PC-9 (cell line): ENCODE data around the gene CES2. TPM values are rescaled to one million over a fixed set of nuclear protein-coding genes. Genes with fewer than 3 reads are reported as not detected.
"Not testable (repeated sequence)": the region's sequence is repeated elsewhere in the genome, so short reads cannot be mapped to it uniquely, and the experiment has no call there.

Experiments
- BruUV-seq: library from RNA; stranded (reverse); fragments of 400-500 nt; replicated peaks from 2 replicates; lab custom pipeline; 2021; lab: Mats Ljungman, UMichigan
- CTCF ChIA-PET: fragments of 300-600 bp; sonication (Branson Sonifier 250); formaldehyde crosslinking; loops from one replicate; lab custom pipeline; 2022; ENCODE audit warnings: antibody characterized with exemption; lab: Charles Lee
- POLR2A ChIA-PET: fragments of 300-600 bp; sonication (Branson Sonifier 250); formaldehyde crosslinking; loops from one replicate; lab custom pipeline; 2022; ENCODE audit warnings: antibody characterized with exemption; ENCODE audit not compliant: unreplicated experiment; lab: Charles Lee
- DNase-seq, 2 experiments: peaks; one replicate each; pipeline versions ENCODE4 v3.0.0 to v3.0.0-alpha.2; 2015 to 2022; ENCODE audit warnings: mixed read lengths in 1 of 2
- H2AFZ ChIP-seq: fragments of 200-600 bp; sonication (generic); 2 replicates; pipeline ENCODE4 v1.8.1; 2017; ENCODE audit warnings: antibody characterized with exemption
- H3F3A ChIP-seq: fragments of 200-600 bp; sonication (generic); 2 replicates; pipeline ENCODE4 v1.8.1; 2017; ENCODE audit warnings: antibody characterized with exemption, mild to moderate bottlenecking, low read depth; ENCODE audit not compliant: insufficient read depth
- H3K27ac ChIP-seq: fragments of 200-600 bp; sonication (generic); 2 replicates; pipeline ENCODE4 v1.6.1; 2016; ENCODE audit warnings: mixed run types
- H3K27me3 ChIP-seq: fragments of 200-600 bp; sonication (generic); 2 replicates; pipeline ENCODE4 v1.6.1; 2016; ENCODE audit warnings: low read depth, mixed run types; ENCODE audit not compliant: insufficient read depth
- H3K36me3 ChIP-seq: fragments of 200-600 bp; sonication (generic); 2 replicates; pipeline ENCODE4 v1.6.1; 2016; ENCODE audit warnings: low read depth, mixed run types
- H3K4me1 ChIP-seq: fragments of 200-600 bp; sonication (generic); replicated peaks from 2 replicates; pipeline ENCODE4 v1.6.1; 2016; ENCODE audit warnings: mixed run types; ENCODE audit not compliant: insufficient read depth
- H3K4me2 ChIP-seq: fragments of 200-600 bp; sonication (generic); 2 replicates; pipeline ENCODE4 v1.6.1; 2017; ENCODE audit warnings: mixed run types
- H3K4me3 ChIP-seq: fragments of 200-600 bp; sonication (generic); 2 replicates; pipeline ENCODE4 v1.6.1; 2016; ENCODE audit warnings: mixed run types
- H3K79me2 ChIP-seq: fragments of 200-600 bp; sonication (generic); 2 replicates; pipeline ENCODE4 v1.6.1; 2017; ENCODE audit warnings: low read depth, mixed run types
- H3K9me2 ChIP-seq: fragments of 200-600 bp; sonication (generic); 2 replicates; pipeline ENCODE4 v1.8.1; 2017; ENCODE audit warnings: mild to moderate bottlenecking; ENCODE audit not compliant: insufficient read depth
- H3K9me3 ChIP-seq: fragments of 200-600 bp; sonication (generic); 2 replicates; pipeline ENCODE4 v1.8.1; 2016; ENCODE audit warnings: low read depth; ENCODE audit not compliant: insufficient read depth
- H4K20me1 ChIP-seq: fragments of 200-600 bp; sonication (generic); 2 replicates; pipeline ENCODE4 v1.8.1; 2017; ENCODE audit not compliant: insufficient read depth
- EZH2 ChIP-seq: fragments of 200-600 bp; sonication (generic); IDR thresholded peaks from 2 replicates; pipeline ENCODE4 v1.8.0; 2017; ENCODE audit warnings: antibody characterized with exemption, low read depth
- intact Hi-C: fragments of 100-400 bp; cut with micrococcal nuclease; formaldehyde crosslinking; loops from one replicate; pipeline ENCODE4 v1.10.0; 2022; ENCODE audit not compliant: unreplicated experiment
- total RNA-seq: library from RNA; stranded (reverse); gene quantifications from 2 replicates; pipeline ENCODE4 v1.2.3, GENCODE V29; 2021
- TF ChIP-seq, protein P1 (sequence below): fragments of 200-600 bp; sonication (generic); conservative IDR thresholded peaks from 2 replicates; pipeline ENCODE4 v1.6.1; 2017; ENCODE audit warnings: mixed run types, antibody characterized with exemption, mild to moderate bottlenecking, moderate library complexity

The CES2 gene
- total RNA-seq, 1 experiment from 2014 or later: 32.8 TPM

DNA sequence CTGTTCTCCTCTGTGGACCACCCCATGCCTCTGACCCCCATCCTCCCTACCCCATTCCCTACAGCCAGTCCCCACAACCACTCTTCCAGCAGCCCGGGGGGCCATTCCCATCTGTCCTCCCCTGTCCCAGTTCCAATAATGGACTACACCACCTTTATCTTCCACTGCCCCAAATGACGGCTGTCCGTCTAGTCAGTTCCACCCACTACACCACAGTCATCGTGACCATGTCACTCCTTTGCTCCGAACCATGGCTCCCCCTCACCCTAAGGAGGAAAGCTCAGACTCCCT, 39.7 kb upstream of the CES2 start:
- no peak for DNase-seq
- Histone ChIP-seq H4K20me1 (no peaks in the 10 kb centered on the region), H3K4me3 (no peak overlapping the region), H3K27me3 (no peaks in the 10 kb centered on the region), H3K36me3 (no peaks in the 10 kb centered on the region), H3K79me2 (no peaks in the 10 kb centered on the region), H2AFZ (no peak overlapping the region), H3K4me2 (no peak overlapping the region), H3F3A (peaks cover 26% of the 10 kb centered on the region; the same call in 1 of the 2 replicates), H3K9me2 (no peaks in the 10 kb centered on the region), H3K9me3 (no peaks in the 10 kb centered on the region), H3K27ac (no peak overlapping the region), H3K4me1 (peaks cover 30% of the 10 kb centered on the region)
- no TSS peak for BruUV-seq
- intact Hi-C loops: loop anchor here (1.0 to 10.0 kb wide), 5 partner anchors 52 to 569 kb away; no protein-coding TSS in a partner anchor
- POLR2A ChIA-PET: no interaction called here
- TF ChIP-seq, protein P1, sequence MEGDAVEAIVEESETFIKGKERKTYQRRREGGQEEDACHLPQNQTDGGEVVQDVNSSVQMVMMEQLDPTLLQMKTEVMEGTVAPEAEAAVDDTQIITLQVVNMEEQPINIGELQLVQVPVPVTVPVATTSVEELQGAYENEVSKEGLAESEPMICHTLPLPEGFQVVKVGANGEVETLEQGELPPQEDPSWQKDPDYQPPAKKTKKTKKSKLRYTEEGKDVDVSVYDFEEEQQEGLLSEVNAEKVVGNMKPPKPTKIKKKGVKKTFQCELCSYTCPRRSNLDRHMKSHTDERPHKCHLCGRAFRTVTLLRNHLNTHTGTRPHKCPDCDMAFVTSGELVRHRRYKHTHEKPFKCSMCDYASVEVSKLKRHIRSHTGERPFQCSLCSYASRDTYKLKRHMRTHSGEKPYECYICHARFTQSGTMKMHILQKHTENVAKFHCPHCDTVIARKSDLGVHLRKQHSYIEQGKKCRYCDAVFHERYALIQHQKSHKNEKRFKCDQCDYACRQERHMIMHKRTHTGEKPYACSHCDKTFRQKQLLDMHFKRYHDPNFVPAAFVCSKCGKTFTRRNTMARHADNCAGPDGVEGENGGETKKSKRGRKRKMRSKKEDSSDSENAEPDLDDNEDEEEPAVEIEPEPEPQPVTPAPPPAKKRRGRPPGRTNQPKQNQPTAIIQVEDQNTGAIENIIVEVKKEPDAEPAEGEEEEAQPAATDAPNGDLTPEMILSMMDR: no peak
- no peak for TF ChIP-seq EZH2
- CTCF ChIA-PET: interaction anchor here (0.6 to 1.7 kb wide), 3 partner anchors 14 to 33 kb away, joined by 3 to 9 read pairs (median 3); no protein-coding TSS in a partner anchor

DNA sequence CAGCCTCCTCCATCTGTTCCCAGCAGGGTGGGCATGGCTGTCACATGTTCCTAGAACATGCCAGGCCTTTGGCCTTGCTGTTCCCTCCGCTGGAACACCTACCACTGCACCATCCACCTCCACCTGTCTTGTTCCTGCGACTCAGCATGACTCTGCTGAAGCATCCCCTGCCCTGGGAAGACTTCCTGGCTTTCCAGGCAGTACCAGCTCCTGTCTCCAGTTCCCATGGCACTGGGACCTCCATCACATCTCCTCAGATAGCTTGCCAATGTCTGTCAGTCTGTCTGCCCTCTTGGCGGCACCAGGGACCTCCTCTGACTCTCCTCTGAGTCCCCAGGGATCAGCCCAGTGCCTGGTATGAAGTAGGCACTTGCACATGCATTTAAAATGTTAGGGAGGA, 39.3 kb upstream of the CES2 start:
- no TSS peak for BruUV-seq
- Histone ChIP-seq H2AFZ (no peak overlapping the region), H3K4me1 (peaks cover 33% of the 10 kb centered on the region), H3K36me3 (no peaks in the 10 kb centered on the region), H3K4me3 (no peak overlapping the region), H3K27ac (no peak overlapping the region), H3K9me2 (no peaks in the 10 kb centered on the region), H3K9me3 (no peaks in the 10 kb centered on the region), H3K79me2 (no peaks in the 10 kb centered on the region), H3K4me2 (no peak overlapping the region), H3K27me3 (no peaks in the 10 kb centered on the region), H4K20me1 (no peaks in the 10 kb centered on the region), H3F3A (peaks cover 24% of the 10 kb centered on the region; the same call in 1 of the 2 replicates)
- no peak for DNase-seq
- POLR2A ChIA-PET: no interaction called here
- TF ChIP-seq EZH2: no peak
- TF ChIP-seq, protein P1: no peak
- intact Hi-C loops: loop anchor here (1.0 to 10.0 kb wide), 5 partner anchors 51 to 569 kb away; no protein-coding TSS in a partner anchor
- CTCF ChIA-PET: interaction anchor here (0.6 to 1.7 kb wide), 3 partner anchors 14 to 32 kb away, joined by 3 to 9 read pairs (median 3); no protein-coding TSS in a partner anchor

DNA sequence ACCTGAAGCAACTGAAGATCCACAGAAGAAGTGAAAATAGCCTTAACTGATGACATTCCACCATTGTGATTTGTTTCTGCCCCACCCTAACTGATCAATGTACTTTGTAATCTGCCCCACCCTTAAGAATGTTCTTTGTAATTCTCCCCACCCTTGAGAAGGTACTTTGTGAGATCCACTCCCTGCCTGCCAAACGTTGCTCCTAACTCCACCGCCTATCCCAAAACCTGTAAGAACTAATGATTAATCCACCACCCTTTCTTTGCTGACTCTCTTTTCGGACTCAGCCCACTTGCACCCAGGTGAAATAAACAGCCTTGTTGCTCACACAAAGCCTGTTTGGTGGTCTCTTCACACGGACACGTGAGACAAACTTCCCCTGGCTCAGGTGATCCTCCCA, 38.6 kb upstream of the CES2 start:
- Histone ChIP-seq H3K4me1 (peaks cover 35% of the 10 kb centered on the region), H3F3A (peaks cover 21% of the 10 kb centered on the region; the same call in 1 of the 2 replicates)
- H2AFZ ChIP-seq, H3K9me3 ChIP-seq, POLR2A ChIA-PET, H3K36me3 ChIP-seq, H4K20me1 ChIP-seq, H3K27me3 ChIP-seq, H3K79me2 ChIP-seq, H3K9me2 ChIP-seq, H3K27ac ChIP-seq, DNase-seq, H3K4me2 ChIP-seq, BruUV-seq, H3K4me3 ChIP-seq: not testable (repeated sequence)
- intact Hi-C loops: loop anchor here (10.0 kb wide), 1 partner anchor 568 kb away; no protein-coding TSS in a partner anchor
- CTCF ChIA-PET: interaction anchor here (1.1 to 1.7 kb wide), 2 partner anchors 30 to 32 kb away, joined by 3 to 9 read pairs; no protein-coding TSS in a partner anchor
